ENCODE measurements around the gene UBE2E1.
A peak's percentile ranks its signal among the peaks of the same experiment; 100 is the strongest.

- TF ChIP-seq CTCF (IDR thresholded peaks at IDR 0.05) (peak in 6 of 12 donors; percentile 15 to 33 (median 20)), POLR2A (IDR thresholded peaks at IDR 0.05) (no peak)
Measured at GRCh38 chr3:23761440-23761896, 44.3 kb upstream of the UBE2E1 start.
